ENCODE results near the gene FYN.
"Not testable (repeated sequence)": the region's sequence is repeated elsewhere in the genome, so short reads cannot be mapped to it uniquely, and the experiment has no call there.

DNA sequence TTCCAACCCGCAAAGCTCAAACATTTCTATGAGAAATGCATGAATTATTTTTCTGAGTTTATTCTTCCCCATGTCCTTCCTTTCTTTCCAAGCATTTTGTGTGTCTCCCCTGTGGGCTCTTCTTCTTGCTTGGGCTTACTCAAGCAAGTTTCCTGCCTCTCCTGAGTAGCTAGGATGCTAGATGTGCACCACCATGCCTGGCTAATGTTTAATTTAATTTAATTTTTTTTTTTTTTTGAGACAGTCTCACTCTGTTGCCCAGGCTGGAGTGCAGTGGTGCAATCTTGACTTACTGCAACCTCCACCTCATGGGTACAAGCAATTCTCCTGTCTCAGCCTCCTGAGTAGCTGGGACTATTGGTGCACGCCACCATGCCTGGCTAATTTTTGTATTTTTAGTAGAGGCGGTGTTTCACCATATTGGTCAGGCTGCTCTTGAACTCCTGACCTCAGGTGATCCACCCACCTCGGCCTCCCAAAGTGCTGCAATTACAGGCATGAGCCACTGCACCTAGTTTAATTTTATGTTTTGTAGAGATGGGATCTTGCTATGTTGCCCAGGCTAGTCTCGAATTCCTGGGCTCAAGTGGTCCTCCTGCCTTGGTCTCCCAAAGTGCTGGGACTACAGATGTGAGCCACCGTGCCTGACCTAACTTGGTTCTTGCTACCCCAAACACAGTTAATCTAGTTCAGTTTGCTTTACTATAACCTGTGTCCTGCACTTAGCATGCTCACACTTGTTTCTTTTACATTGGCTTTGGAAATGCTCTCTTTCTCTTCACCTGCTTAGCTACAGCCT is 192.2 kb downstream of the FYN start:
- not testable (repeated sequence) for TF ChIP-seq TARDBP (IDR thresholded peaks at IDR 0.05); BHLHE40 (IDR thresholded peaks at IDR 0.05; ENCODE audit: borderline replicate concordance); NFRKB (IDR thresholded peaks at IDR 0.05); SP1 (IDR thresholded peaks at IDR 0.05); FOXA1 (IDR thresholded peaks at IDR 0.05); ZNF384 (IDR thresholded peaks at IDR 0.05)
- TF ChIP-seq, protein P1, sequence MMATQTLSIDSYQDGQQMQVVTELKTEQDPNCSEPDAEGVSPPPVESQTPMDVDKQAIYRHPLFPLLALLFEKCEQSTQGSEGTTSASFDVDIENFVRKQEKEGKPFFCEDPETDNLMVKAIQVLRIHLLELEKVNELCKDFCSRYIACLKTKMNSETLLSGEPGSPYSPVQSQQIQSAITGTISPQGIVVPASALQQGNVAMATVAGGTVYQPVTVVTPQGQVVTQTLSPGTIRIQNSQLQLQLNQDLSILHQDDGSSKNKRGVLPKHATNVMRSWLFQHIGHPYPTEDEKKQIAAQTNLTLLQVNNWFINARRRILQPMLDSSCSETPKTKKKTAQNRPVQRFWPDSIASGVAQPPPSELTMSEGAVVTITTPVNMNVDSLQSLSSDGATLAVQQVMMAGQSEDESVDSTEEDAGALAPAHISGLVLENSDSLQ (IDR thresholded peaks at IDR 0.05): not testable (repeated sequence)
